ENCODE results near the gene EPM2AIP1. TPM values are rescaled to one million over a fixed set of nuclear protein-coding genes. Genes with fewer than 3 reads are reported as not detected.

EPM2AIP1 gene
- total RNA-seq, 1 donor from 2014 or later = 18.4 TPM

DNA sequence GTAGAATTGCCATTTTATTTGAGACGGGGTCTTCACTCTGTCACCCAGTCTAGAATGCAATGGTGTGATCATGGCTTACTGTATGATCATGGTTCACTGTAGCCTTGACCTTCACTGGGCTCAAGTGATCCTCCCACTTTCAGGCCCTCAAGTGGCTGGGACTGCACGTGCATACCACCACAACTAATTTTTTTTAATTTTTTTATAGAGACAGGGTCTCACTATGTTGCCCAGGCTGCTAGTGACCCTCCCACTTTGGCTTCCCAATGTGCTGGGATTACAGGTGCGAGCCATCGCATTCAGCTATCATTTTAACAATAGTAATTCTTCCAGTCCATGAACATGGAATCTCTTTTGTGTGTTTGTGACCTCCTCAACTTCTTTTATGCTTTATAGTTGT lies 11.9 kb downstream of the EPM2AIP1 start:
- no peaks in the 10 kb centered on the region for H3K4me1 ChIP-seq

DNA sequence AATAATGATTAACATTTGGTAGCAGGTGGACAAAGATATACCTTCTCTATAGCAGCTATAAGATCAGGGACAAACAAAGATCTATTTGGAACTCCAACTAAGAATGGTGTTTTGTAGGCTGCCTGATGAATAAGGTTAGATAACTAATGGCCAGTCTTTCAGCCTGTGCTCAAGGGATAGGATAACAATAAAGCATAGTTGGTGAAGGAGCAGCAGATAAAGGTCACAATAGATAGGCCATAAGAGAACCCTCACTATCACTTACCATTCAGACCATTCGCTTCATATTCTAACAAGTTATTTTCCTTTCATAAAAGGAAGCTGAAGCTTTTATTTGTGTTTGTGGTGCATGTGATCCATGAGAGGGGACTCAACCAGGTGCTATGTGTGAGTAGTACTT lies 19.8 kb downstream of the EPM2AIP1 start:
- H3K4me1 ChIP-seq = peaks cover 8% of the 10 kb centered on the region
- DNase-seq (no peak), ATAC-seq (no peak)
- H3K36me3 ChIP-seq = no peaks in the 10 kb centered on the region
- no peak overlapping the region for H3K27ac ChIP-seq
- intact Hi-C loops (cut with DNase I) = no loop called here
- H3K27me3 ChIP-seq (ENCODE audit: low read depth) = no peaks in the 10 kb centered on the region
- TF ChIP-seq, protein P1, sequence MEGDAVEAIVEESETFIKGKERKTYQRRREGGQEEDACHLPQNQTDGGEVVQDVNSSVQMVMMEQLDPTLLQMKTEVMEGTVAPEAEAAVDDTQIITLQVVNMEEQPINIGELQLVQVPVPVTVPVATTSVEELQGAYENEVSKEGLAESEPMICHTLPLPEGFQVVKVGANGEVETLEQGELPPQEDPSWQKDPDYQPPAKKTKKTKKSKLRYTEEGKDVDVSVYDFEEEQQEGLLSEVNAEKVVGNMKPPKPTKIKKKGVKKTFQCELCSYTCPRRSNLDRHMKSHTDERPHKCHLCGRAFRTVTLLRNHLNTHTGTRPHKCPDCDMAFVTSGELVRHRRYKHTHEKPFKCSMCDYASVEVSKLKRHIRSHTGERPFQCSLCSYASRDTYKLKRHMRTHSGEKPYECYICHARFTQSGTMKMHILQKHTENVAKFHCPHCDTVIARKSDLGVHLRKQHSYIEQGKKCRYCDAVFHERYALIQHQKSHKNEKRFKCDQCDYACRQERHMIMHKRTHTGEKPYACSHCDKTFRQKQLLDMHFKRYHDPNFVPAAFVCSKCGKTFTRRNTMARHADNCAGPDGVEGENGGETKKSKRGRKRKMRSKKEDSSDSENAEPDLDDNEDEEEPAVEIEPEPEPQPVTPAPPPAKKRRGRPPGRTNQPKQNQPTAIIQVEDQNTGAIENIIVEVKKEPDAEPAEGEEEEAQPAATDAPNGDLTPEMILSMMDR (IDR thresholded peaks at IDR 0.05) = no peak
- H3K9me3 ChIP-seq = no peaks in the 10 kb centered on the region
- no peak overlapping the region for H3K4me3 ChIP-seq

More for the DNA sequence above, 11.9 kb downstream of the EPM2AIP1 start:
- peaks cover 46% of the 10 kb centered on the region for H3K36me3 ChIP-seq
- no peak overlapping the region for H3K27ac ChIP-seq
- TF ChIP-seq, protein P1 (IDR thresholded peaks at IDR 0.05) = no peak
- no peak overlapping the region for H3K4me3 ChIP-seq
- DNase-seq (no peak), ATAC-seq (no peak)
- H3K27me3 ChIP-seq (ENCODE audit: low read depth) = no peaks in the 10 kb centered on the region
- no peaks in the 10 kb centered on the region for H3K9me3 ChIP-seq
- intact Hi-C loops (cut with DNase I) = no loop called here

DNA sequence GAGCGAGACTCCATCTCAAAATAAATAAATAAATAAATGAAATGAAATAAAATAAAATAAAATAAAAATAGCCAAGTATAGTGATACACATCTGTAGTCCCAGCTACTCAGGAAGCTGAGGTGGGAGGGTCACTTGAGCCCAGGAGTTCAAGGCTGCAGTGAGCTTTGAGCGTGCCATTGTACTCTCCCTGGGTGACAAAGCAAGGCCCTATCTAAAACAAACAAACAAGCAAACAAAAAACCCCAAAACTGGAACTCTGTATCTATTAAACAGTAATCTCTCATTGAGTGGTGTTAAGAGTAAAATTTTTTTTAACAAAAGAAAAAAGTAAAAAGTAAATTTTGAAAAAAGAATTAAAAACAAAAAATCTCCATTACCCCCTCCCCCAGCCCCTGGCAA lies 20.8 kb downstream of the EPM2AIP1 start:
- Histone ChIP-seq H3K27me3 (ENCODE audit: low read depth) (no peaks in the 10 kb centered on the region), H3K4me1 (peaks cover 8% of the 10 kb centered on the region), H3K36me3 (no peaks in the 10 kb centered on the region), H3K4me3 (no peak overlapping the region), H3K9me3 (no peaks in the 10 kb centered on the region), H3K27ac (no peak overlapping the region)
- DNase-seq (no peak), ATAC-seq (no peak)
- TF ChIP-seq, protein P1 (IDR thresholded peaks at IDR 0.05) = no peak
- intact Hi-C loops (cut with DNase I) = no loop called here

DNA sequence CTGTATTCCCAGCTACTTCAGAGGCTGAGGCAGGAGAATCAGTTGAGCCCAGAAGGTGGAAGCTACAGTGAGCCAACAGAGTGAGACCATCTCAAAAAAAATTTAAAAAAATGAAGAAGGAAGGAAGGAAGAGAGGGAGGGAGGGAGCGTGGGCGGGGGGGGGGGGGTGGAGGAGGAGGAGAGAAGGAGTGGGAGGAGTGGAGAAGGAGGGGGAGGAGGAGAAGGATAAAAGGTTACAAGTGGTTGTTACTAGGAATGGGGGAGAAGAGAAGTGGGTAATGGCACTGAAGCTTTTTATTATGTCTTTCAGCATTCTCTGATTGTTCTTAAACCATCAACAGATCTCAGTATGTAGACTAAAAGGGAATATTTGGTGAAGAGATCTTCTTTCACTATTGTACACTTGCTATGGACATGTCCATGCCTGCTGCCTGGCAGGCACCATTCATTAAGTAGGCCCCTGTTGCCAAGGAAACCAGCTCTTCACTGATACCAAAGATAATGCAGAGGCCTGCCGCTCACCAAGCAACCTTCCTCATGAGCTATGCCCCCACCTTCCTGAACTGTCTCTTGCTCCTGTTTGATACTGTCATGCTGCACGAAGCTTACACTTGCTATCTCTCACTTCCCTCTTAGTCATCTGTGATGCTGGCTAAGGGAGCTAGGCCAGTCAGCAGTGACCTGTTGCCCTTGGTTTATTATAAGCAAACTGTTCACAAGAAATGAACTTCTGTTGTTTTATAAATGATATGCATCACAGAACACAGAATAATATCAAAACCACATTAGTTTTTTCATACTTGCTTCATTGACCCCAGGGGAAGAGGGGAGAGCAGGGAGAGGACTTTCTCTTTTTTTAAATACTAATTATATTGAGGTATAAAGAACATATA lies 23.1 kb downstream of the EPM2AIP1 start:
- Histone ChIP-seq H3K27me3 (ENCODE audit: low read depth) (no peaks in the 10 kb centered on the region), H3K27ac (peak overlapping the region; percentile 18), H3K4me3 (no peak overlapping the region), H3K36me3 (no peaks in the 10 kb centered on the region), H3K4me1 (peaks cover 22% of the 10 kb centered on the region), H3K9me3 (no peaks in the 10 kb centered on the region)
- TF ChIP-seq, protein P1 (IDR thresholded peaks at IDR 0.05) = no peak
- DNase-seq (no peak), ATAC-seq (peak; percentile 65 to 87)
- intact Hi-C loops (cut with DNase I) = no loop called here

DNA sequence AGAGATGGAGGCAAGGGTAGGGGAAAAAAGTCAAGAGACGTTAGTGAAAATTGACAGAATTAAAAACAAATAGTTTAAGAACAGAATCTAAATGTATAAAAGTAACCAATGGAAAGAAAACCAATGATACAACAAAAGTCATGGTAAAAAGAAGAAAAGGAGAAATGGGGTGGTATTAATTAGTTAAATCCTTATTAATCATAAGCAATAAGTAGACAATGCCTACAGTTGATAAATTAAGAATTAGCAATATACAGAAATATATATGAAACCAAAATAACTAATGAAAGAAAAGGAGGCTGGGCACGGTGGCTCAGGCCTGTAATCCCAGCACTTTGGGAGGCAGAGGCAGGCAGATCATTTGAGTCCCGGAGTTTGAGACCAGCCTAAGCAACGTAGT lies 23.8 kb downstream of the EPM2AIP1 start:
- H3K4me1 ChIP-seq = peaks cover 23% of the 10 kb centered on the region
- H3K27ac ChIP-seq = peak overlapping the region; percentile 18
- DNase-seq (no peak), ATAC-seq (no peak)
- H3K9me3 ChIP-seq = no peaks in the 10 kb centered on the region
- H3K4me3 ChIP-seq = no peak overlapping the region
- intact Hi-C loops (cut with DNase I) = no loop called here
- no peaks in the 10 kb centered on the region for H3K27me3 ChIP-seq (ENCODE audit: low read depth)
- H3K36me3 ChIP-seq = no peaks in the 10 kb centered on the region
- TF ChIP-seq, protein P1 (IDR thresholded peaks at IDR 0.05) = no peak

Measured in lower lobe of right lung (tissue), 2 donors.